Limb (tissue), 2 donors: ENCODE data around the gene FSTL4.

ENCODE experiments used
- DNase-seq, 2 donors: peaks; one replicate each; pipeline ENCODE4 v3.0.0-alpha.2; 2016; ENCODE audit errors: extremely low spot score in 2 of 2

The FSTL4 gene

GRCh38 chr5:133348406-133348805, 263.9 kb downstream of the FSTL4 start:
- peak in 1 of 2 donors; percentile 7 for DNase-seq

DNA sequence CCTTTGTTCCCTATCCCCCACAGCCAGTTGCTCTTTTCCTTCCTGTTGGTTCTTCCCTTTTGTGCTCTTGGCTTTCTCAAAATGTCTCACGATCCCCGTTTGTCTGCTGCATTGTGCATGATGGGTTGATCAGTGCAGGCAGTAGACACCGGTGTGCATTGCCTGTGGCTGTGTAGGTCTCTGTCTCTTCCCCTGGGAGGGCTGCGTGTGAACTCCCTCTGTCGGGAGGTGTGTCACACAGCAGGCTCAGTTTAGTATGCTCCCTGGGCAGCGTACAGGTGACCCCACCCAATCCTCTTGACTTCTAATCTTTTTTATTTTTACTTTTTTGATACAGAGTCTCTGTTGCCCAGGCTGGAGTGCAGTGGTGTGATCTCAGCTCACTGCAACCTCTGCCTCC, 265.3 kb downstream of the FSTL4 start:
- DNase-seq = peak in 1 of 2 donors; percentile 1

DNA sequence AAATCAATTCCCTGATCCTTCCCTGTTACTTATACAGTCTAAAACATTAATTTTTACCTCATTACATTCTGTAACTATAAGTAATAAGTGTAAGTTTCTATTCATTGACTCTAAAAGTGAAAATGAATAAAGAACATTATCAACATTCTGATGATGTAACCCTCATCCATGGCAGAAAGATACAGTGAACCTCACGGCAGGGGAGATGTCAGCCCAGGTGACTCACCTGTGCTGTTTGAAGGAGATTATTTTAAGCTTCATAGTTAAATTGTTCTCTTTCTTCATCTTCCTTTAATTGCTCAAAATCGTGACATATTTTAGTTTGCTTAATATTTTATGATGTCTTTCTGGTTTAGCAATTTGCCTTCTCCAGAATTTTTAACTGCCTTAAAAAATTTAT, 268.1 kb downstream of the FSTL4 start:
- no peak for DNase-seq

- DNase-seq = peak in 1 of 2 donors; percentile 9
These were observed 269.1 kb downstream of the FSTL4 start for GRCh38 chr5:133343196-133343595.

DNA sequence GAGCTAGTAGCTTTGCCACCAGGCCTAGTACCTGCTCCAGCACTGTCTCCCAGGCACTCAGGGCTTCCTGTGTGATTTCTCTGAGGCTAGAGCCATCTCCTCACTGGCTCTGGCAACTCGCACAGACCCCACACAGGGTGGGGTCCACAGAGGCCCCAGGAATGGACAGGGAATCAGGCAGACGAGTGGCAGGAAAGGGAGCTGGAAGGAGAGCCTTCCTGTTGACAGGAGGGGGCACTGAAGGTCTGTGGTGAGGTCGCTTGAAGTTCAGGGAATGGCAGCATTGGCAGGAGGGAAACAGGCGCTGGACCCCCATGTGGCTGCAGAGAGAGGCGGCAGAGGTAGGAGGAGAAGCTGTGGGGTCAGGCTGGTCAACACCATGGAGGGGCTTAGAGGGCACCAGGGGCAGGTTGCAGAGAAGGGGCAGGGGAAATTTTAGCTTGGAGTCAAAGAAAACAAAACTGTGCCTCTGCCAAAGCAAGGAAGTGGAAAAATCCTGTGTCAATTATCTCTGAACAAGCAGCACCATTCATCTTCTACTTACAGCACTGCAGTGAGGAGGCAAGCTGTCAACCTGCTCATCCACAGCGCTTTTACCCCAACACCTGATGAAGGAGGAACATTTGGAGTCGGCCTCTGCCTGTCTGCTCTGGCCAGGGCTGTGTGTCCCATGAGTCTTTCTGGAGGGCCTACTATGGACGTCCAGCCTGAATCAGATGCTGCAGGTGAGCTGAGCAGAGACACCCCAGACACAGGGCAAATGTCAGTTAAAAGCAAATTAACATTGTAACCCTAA, 270.2 kb downstream of the FSTL4 start:
- peak in 1 of 2 donors; percentile 19 for DNase-seq

DNA sequence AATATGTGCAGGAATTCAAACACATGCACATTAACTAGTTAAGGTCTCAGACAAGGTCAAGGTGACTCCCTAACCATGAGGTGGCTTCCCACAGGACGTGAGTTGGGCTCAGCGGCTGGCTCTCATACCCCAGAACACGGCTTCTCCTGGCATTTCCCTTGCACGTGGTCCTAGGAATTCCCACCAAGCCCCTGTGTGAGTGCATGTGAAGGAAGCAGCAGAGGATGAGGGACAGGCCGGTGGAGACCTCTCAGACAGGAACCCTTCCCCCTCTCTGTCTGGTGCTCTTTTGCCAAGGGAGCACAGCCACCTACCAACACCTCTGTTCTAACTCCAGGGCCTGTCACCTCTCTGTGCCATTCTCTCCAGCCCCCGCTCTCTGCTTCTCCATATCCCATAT, 271.0 kb downstream of the FSTL4 start:
- peak in 1 of 2 donors; percentile 34 for DNase-seq

DNA sequence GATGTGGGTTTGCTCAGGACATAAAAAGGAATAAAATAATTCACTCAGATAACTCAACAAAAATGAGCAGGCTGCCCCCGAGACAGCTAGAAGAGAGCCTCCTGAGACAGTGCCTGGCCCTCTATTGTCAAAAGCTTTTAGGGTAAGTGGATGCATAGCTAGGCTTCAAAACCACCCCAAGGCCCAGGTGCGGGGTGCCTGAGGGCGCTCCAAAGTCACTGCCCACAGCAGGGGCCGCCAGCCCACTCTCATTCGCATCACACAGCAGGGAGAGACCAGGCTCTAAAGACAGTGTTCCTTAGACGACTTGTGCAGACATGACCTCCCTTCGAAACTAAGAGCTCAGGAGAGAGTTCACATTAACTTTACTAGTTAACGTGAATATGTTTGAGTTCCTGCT, 271.5 kb downstream of the FSTL4 start:
- peak in 1 of 2 donors; percentile 11 for DNase-seq

DNA sequence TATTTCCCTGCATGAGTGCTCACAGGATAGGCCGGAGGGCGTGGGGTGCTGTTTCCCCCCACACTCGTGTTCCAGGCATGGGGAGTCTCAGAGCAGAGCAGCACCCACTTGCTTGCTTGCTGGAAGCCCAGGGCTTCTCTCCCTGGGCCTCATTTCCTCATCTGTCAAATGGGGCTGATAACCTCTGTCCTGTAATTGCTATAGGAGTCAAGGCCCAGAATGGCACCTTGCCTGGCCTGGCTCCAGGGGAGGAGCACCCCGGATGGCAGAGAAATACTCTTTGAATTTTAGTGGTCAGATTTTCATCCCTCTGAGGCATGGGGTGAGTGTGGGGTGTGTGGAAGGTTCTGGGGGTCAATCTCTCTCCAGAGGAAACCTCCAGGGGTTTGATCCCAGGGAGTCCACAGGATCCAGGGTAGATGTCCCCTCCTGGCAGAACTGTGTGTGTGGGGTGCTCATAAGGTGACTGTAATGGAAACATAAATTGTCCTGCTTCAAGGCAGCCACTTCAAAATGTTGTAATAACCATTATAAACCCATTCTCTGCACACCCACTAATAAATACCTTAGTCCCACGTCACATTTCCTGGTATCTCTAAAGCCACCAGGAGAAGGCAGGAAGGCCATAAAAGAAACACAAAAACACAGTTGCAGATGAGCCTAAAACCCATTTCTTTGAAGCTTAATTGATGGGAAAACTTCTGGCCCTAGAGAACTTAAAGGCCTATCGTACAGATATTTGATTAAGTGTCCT, 272.2 kb downstream of the FSTL4 start:
- DNase-seq = peak in 1 of 2 donors; percentile 2

DNA sequence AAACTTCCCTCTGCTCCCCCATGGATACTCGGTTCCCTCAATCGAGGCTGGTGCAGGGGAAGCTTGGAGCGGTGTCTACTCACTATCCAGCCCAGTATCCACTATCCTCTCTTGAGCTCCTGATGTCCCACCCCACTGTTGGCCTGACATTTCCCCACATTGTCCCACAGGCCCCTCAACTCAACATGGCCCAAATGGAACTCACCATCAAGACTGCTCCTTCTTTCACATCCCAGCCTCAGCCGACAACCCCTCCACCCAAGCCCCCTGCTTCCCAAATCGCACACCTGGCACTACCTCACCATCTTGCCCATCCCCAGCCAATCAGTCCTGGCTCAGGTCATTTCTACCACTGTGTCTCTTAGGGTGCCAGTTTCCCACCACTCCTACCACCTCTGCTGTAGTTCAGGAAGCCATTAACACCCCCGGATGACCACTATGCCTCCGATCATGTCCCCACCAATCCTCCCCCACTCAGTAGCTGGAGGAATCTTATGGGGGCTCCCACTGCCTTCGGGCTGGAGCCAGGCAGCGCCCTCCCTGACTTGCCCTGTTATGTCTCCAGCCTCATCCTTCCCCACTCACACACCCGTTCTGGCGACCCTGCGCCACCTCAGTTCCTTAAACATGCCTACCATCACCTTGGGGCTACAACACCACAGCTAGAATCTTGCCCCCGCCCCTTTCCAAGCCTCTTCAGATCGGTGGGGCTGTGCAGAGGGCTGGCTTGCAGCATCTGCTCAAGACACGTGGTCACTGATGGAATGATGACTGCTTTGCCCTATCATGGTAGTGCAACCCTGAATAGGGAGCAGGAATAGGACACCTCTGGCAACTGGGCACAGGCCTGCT, 273.6 kb downstream of the FSTL4 start:
- no peak for DNase-seq

- no peak for DNase-seq
These were observed 274.4 kb downstream of the FSTL4 start for GRCh38 chr5:133337795-133338445.

DNA sequence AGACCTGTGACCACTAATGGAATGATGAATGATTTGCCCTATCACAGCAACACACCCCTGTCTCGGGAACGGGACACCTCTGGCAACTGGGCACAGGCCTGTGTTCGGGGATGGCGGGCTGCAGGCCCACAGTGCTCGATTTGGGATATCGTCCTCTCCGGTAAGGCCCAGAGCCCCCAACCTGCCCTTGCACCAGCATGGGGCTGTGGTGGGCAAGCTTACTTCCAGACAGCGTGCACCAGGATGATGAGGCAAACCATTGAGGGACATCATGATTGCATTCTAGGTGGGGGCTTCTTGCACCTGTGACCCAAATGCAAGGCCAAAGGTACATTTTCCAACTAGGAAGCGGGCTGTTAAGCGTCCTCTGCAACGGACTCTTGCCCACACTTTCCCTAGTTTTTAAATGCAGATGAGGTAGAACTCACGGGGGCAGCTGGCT, 275.4 kb downstream of the FSTL4 start:
- no peak for DNase-seq

GRCh38 chr5:133336121-133336968, 276.0 kb downstream of the FSTL4 start:
- DNase-seq = no peak

DNA sequence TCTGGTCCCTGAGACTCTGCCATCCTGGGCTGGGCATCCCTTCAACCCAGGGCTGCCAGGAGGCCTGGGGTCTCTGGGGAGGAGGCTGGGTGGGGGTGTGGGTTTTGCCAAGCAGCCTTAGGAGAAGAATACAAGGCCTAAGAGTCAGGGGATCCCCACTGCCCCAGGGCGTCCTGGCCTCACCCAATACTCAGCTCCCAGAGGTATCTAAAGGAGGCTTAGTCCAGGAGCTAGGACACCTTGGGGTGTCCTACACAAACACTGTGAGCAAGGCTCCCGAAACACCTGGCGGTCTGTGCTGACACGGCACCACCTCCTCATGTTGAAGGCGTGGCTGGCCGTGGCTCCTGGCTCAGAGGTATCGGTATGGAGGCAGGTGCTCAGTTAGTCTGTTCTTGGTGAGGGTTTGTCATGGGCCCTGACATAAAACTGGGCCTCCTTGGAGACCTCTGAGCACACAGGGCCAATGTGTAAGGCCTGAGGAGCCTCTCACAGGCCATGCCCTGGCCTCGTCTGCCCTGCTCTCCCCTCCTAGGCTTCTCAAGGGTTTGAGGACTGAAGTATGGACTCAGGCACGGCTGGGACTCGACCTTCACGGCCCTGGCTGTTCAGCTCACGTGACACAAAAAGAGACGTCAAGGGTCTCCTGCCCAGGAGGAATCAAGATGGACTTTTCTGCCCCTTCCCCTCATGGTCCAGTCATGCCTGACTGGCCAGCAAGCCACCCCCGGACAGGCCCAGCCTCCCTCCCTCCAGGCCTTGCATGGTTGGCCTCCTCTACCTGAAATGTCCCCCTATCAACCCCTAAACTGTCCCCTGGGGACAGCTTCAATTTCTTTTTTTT, 277.3 kb downstream of the FSTL4 start:
- DNase-seq = no peak

DNA sequence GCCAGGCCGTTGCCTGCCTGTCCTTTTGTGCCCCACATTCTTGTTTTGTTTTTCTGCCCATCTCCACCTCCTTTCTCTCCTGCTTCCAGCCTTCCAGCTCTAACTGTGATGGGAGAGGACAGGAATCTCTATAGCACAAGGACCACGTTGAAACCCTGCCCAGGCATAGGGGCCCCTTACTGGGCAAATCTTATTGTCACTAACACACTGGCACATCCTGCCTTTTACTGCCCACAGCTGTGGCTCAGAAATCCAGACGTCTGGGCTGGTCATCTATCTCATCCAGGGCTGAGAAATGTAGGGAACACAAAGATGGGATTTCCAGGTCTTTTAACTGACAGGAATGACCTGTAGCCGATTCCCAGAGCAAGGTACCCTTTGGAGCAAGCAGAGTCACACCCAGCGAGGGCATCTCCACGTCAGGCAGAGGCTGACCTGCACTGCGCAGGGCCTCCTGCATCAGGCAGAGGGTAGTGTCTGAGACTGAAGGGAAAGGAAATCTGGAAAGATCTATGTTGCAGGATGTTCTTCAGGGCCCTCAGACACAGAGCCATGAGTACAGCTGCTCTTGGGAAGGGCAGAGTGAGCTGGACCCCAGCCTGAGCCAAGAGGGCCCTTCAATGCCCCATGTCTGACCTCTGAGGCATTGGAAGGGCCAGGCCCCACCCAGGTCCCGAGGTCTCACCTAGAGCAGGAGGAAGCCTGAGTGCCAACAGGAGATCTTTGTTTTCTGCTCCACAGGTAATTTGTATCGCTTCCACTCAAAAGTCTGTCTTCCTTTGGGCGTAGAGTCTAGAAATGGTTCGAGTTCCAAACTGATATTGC, 278.8 kb downstream of the FSTL4 start:
- DNase-seq = no peak

GRCh38 chr5:133332439-133333024, 279.8 kb downstream of the FSTL4 start:
- no peak for DNase-seq

DNA sequence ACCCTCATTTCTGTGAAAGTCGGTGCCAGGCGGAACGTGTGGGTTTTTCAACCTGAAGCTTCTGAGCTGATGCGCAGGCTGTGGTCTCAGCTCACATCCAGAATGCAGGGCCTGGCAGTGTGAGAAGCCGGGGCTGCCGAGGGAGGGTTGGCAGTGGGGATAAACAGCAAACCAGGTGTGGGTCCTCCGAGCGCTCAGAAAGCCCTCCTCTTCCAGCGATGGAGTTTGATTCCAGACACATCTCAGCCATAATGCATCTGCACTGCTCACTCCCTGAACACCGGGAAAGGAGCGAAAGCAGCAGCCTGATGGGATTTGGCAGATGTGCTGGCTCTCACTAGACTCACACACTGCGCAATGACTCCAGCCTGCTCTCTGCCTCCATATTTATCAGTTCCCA, 280.4 kb downstream of the FSTL4 start:
- DNase-seq = no peak

DNA sequence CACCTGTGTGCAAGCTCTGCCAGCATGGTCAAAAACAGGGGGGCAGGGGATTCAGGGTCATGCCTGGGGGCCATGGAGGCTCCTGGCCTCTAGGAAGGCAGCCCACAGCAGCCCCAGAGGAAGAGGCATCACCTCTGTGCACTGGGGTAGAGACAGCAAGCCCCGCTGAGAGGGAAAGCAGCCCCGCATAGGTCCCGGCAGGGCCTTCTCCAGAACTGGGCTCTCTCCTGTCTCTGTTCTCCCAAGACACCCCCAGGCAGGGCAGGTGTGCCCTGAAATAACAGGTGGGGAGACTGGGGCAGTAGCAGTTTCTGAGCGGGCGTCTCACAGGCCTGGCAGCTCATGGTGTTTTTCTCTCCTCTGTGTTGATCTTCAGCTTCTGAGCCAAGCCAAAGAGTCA, 281.4 kb downstream of the FSTL4 start:
- DNase-seq = no peak

DNA sequence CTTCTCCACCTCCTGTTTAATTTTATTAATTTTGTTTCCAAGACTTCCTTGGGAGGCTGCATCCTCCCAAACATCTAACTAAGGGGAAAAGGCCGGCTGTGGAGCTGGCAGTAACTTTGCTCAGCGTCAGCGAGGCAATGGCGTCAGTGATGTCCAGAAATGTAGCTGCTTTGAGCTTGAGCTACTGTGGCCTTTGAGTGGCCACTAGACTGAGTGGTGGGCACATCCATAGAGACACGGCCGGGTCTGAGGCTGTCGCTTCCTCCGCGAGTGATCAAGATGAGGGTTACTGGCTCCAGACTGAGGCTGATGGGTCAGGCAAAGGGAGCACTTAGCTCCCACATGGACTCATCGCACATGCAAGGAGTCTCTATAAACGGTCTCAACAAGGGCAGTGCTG, 283.5 kb downstream of the FSTL4 start:
- no peak for DNase-seq
